ENCODE results near the gene FOXD4L3. TPM values are rescaled to one million over a fixed set of nuclear protein-coding genes. Genes with fewer than 3 reads are reported as not detected.

The FOXD4L3 gene
- total RNA-seq, 1 donor from 2014 or later: not detected

Other genes with a start within 250 kb of the FOXD4L3 start
- 21.1 and 28.1 TPM in 2 replicates for gene ZNG1C, start 60.9 kb upstream of the FOXD4L3 start, total RNA-seq
- gene PGM5, start 53.7 kb downstream of the FOXD4L3 start, total RNA-seq: 1.3 and 1.8 TPM in 2 replicates
- gene TMEM252, start 238.0 kb downstream of the FOXD4L3 start, total RNA-seq: not detected in 2 replicates

All from astrocyte (in vitro differentiated cells and primary cell).